GM12873 (cell line): Measurements from ENCODE around the gene MYO1B.

ENCODE experiments used
- TF ChIP-seq, protein P1 (sequence below): IDR thresholded peaks from 2 replicates; pipeline ENCODE4 v1.5.1; 2012; ENCODE audit warnings: low read depth, mild to moderate bottlenecking, moderate library complexity, low read length, control low read depth; ENCODE audit not compliant: insufficient read depth; ENCODE audit errors: missing control alignments

MYO1B gene

DNA sequence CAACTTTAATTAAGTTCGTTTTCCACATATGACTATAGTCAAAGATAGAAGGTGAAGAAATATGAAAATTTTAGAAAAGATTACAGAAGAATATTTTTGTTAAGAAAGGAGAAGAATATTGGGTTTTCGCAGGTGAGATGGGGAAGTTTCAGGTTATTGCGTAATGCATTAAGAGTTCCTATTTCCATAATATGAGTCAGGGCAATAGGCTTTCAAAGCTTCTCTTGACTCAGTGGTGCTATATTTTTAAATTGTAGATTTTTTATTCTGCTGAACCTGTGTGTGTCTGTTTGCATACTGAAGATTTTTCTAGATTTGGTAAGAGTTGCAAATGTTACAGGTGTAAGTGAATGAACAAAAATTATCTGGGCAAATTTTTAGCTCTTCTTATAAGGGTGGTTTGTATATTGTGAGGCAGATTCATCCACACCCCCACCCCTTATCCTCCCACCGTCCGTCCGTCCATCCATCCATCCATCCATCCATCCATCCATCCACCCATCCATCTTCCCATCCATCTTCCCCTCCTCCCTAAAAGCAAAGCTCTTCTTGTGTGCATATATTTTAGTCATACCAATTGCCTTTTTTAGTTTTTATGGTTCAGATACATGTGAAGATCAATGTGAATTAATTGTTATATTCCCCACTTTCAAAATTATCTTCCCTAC is 69.6 kb downstream of the MYO1B start:
- TF ChIP-seq, protein P1, sequence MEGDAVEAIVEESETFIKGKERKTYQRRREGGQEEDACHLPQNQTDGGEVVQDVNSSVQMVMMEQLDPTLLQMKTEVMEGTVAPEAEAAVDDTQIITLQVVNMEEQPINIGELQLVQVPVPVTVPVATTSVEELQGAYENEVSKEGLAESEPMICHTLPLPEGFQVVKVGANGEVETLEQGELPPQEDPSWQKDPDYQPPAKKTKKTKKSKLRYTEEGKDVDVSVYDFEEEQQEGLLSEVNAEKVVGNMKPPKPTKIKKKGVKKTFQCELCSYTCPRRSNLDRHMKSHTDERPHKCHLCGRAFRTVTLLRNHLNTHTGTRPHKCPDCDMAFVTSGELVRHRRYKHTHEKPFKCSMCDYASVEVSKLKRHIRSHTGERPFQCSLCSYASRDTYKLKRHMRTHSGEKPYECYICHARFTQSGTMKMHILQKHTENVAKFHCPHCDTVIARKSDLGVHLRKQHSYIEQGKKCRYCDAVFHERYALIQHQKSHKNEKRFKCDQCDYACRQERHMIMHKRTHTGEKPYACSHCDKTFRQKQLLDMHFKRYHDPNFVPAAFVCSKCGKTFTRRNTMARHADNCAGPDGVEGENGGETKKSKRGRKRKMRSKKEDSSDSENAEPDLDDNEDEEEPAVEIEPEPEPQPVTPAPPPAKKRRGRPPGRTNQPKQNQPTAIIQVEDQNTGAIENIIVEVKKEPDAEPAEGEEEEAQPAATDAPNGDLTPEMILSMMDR: no peak

DNA sequence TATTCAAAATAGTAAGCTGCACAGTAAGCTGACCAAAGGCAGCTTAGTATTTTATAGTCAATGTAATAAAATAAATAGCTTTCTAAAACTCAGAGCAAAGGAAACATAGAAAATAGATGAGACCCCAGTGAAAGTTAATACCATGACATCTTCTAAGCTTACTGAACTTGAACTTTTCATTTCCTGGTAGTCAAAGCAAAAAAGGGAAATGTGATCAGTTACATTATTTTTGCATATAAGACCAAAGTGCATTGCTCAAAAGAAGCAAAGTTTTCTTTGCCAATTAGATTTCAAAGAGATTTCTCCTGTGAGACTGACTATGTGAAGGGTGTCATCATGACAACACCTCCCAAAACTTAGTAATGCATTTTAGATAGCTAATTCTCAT is 70.2 kb downstream of the MYO1B start:
- TF ChIP-seq, protein P1: no peak

DNA sequence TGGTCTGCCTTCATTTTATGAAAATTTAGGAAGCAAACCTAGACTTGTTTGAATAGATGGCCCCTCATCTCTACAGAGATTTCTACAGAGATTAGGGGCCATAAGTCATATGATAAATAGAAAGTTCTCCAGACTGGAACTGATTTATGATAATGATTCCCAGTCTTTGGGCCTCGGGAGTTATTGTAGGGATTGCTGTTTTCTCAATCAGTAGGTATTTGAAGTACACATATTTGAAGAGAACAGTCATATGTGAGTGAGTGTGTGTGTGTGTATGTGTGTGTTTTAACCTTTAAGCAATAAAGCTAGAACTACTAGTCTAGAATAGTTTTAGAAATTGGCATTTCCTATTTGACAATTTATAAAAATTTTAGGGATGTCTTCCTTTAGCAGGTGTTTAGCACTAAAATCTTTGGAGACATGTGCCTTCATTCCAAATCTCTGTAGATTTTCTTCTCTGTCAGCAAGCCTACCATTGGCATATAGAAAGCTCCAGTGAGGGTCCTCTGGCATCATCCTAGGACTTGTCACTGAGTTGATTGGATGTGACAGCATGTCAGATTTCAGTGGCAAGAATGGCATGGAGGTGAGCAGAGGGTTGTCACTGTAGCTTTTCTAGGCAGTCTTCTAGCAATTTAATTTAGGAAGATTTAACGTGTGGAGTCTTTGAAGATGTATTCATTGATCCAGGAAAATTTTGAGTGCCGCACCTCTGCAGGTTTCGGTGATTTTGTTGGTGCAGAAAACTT is 71.2 kb downstream of the MYO1B start:
- TF ChIP-seq, protein P1: no peak

DNA sequence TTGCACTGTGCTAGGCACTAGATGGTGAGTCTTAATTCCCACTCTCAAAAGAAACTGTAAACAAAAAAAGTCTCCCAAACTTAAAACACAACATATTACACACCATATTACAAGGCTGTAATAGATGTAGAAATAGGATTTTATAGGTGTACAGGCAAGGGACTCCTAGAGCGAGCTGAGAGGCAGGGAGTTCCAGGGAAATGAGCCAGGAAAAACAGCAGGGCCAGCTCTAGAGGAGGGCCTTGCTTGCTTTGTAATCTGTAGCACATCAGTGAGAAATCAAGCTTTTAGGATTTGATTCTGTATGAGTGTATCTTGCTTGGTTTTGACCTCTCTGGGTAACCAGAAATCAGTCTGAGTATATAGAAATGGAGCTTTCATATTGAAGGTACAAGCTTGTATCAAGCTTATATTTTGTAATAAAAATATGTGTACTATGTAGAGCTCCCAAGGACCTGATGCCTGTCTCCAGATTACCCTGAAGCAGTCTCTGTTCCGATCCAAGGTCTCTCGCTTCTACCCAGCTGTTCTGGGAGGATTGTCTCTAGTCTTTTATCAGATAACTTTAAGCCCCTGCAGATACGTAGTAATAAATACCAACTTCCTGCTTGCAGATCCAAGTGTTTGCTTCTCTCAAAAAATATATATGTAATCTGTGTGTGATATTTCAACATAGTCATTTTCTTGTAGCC is 73.0 kb downstream of the MYO1B start:
- TF ChIP-seq, protein P1: no peak

DNA sequence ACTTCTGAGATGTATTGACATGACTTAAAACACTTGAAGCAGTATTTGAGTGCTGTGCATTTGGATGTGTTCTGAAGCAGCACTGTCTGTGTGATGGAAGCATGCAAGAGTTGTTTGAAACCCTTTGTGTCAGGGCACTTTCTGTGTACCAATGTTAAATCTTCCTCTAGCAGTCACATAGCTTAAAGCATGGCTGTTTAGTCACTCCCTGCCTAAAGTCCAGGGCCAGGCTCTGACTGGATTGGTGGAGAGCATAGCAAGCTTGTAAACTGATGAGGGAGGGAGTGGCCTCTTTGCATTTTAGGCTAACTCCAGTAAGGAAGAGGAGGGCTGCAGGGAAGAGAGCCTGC is 73.5 kb downstream of the MYO1B start:
- TF ChIP-seq, protein P1: no peak

DNA sequence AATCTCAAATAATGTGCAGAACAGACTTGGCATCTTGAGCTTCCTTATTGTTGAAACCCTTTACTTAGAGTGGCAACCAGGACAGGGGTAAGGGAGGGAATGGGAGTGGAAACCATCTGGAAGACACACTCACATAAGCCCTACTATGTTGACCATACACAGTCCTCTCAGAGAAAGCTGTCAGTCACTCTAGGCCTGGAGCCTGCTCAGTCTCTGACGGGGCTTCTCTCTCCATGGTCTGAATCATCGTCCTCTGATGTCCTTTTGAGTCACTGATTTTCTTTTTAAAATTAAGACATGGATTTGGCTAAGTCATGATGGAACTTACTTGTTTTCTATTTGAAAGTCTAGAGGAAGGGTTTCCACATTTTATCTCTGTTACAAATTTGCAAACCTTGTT is 74.0 kb downstream of the MYO1B start:
- TF ChIP-seq, protein P1: no peak

DNA sequence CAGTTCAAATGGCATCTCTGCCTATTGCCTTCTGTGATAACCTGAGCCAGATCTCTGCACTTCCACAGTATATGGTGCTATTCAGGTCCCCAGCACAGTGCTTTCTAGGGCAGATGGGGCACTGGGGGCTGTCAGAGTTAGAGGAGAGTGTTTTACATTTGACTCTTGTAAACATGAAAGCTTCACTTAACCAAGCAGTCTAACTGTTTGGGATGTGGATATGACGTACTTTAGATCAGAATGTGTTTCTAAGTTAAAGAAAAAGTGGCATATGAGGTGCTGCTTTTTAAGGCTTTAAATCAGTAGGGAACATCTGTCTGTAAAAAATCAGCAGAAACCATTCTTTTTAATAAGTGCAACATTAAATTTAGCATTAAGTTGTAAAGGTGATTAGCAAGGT is 75.7 kb downstream of the MYO1B start:
- TF ChIP-seq, protein P1: no peak
